ENCODE data around the gene TM7SF2. TPM values are rescaled to one million over a fixed set of nuclear protein-coding genes. Genes with fewer than 3 reads are reported as not detected.

The TM7SF2 gene
- polyA plus RNA-seq, 3 donors, result 68.6 to 89.4 (median 70.8) TPM

- no peak for DNase-seq (ENCODE audit: low read depth in 3 of 3, low spot score in 2 of 3)
Measured at GRCh38 chr11:65087827-65088226, 23.8 kb upstream of the TM7SF2 start.

GRCh38 chr11:65089621-65090020 is 22.1 kb upstream of the TM7SF2 start:
- no peak for DNase-seq (ENCODE audit: low read depth in 3 of 3, low spot score in 2 of 3)

GRCh38 chr11:65090628-65091027 is 21.0 kb upstream of the TM7SF2 start:
- DNase-seq (ENCODE audit: low read depth in 3 of 3, low spot score in 2 of 3), result no peak

GRCh38 chr11:65095427-65095826 is 16.2 kb upstream of the TM7SF2 start:
- no peak for DNase-seq (ENCODE audit: low read depth in 3 of 3, low spot score in 2 of 3)

GRCh38 chr11:65095974-65096806 is 15.5 kb upstream of the TM7SF2 start, which contains the start of gene VPS51:
VPS51 (plus strand) TSS chr11:65096214; CDS start chr11:65096251, 37 bp downstream.
- DNase-seq (ENCODE audit: low read depth in 3 of 3, low spot score in 2 of 3), result peak; percentile 84

- DNase-seq (ENCODE audit: low read depth in 3 of 3, low spot score in 2 of 3), result no peak
Measured at GRCh38 chr11:65096926-65097325, 14.7 kb upstream of the TM7SF2 start.

- DNase-seq (ENCODE audit: low read depth in 3 of 3, low spot score in 2 of 3), result no peak
Measured at GRCh38 chr11:65100674-65101350, 10.9 kb upstream of the TM7SF2 start.

- DNase-seq (ENCODE audit: low read depth in 3 of 3, low spot score in 2 of 3), result no peak
Measured at GRCh38 chr11:65102142-65103095, 9.3 kb upstream of the TM7SF2 start.

- DNase-seq (ENCODE audit: low read depth in 3 of 3, low spot score in 2 of 3), result no peak
Measured at GRCh38 chr11:65103476-65103875, 8.2 kb upstream of the TM7SF2 start.

GRCh38 chr11:65104628-65105027 is 7.0 kb upstream of the TM7SF2 start:
- no peak for DNase-seq (ENCODE audit: low read depth in 3 of 3, low spot score in 2 of 3)

GRCh38 chr11:65107078-65107477 is 4.6 kb upstream of the TM7SF2 start:
- no peak for DNase-seq (ENCODE audit: low read depth in 3 of 3, low spot score in 2 of 3)

GRCh38 chr11:65107751-65108468 is 3.8 kb upstream of the TM7SF2 start:
- no peak for DNase-seq (ENCODE audit: low read depth in 3 of 3, low spot score in 2 of 3)

- no peak for DNase-seq (ENCODE audit: low read depth in 3 of 3, low spot score in 2 of 3)
Measured at GRCh38 chr11:65108469-65109123, 3.1 kb upstream of the TM7SF2 start.

GRCh38 chr11:65109231-65110198 is 2.2 kb upstream of the TM7SF2 start:
- DNase-seq (ENCODE audit: low read depth in 3 of 3, low spot score in 2 of 3), result no peak

GRCh38 chr11:65110354-65110861 is 1.3 kb upstream of the TM7SF2 start:
- peak in 1 of 3 donors; percentile 63 for DNase-seq (ENCODE audit: low read depth in 3 of 3, low spot score in 2 of 3)

GRCh38 chr11:65111159-65111743 is 421 bp upstream of the TM7SF2 start:
- DNase-seq (ENCODE audit: low read depth in 3 of 3, low spot score in 2 of 3), result no peak

- no peak for DNase-seq (ENCODE audit: low read depth in 3 of 3, low spot score in 2 of 3)
Measured at GRCh38 chr11:65112546-65113360, 1.1 kb downstream of the TM7SF2 start.
